Stomach (tissue), 4 donors: ENCODE data around the gene MCMBP.

Experiments used
- CTCF ChIP-seq, 7 experiments: fragments of 450-650 bp in 4 of 7; fragments of 200-600 bp in 3 of 7; sonication (generic) in 3 of 7; IDR thresholded peaks; one replicate each; pipeline ENCODE4 v1.5.1; 2016 to 2019; ENCODE audit warnings: antibody characterized with exemption in 7 of 7, control low read depth in 2 of 7, mild to moderate bottlenecking in 1 of 7
- POLR2A ChIP-seq, 4 donors: fragments of 450-650 bp; IDR thresholded peaks; one replicate each; pipeline ENCODE4 v1.6.1; 2016; ENCODE audit warnings: antibody characterized with exemption in 4 of 4, control low read depth in 2 of 4, mild to moderate bottlenecking in 1 of 4, moderate library complexity in 1 of 4
- POLR2AphosphoS5 ChIP-seq, 3 donors: sonication (generic); formaldehyde crosslinking; IDR thresholded peaks; one replicate each; pipeline ENCODE4 v1.6.1; 2016; ENCODE audit warnings: antibody characterized with exemption in 3 of 3

- TF ChIP-seq POLR2AphosphoS5 (IDR thresholded peaks at IDR 0.05) (no peak), CTCF (IDR thresholded peaks at IDR 0.05) (no peak), POLR2A (IDR thresholded peaks at IDR 0.05) (no peak)
Observed at GRCh38 chr10:119826771-119827170, 45.9 kb downstream of the MCMBP start.
